ENCODE measurements around the gene BLTP2. TPM values are rescaled to one million over a fixed set of nuclear protein-coding genes. Genes with fewer than 3 reads are reported as not detected.

Gene BLTP2
- total and polyA plus RNA-seq, 2 of the 13 experiments (the other 11 are each of a cell fraction or from before 2014, with no cell fraction given) = 66.7 to 80.9 TPM

DNA sequence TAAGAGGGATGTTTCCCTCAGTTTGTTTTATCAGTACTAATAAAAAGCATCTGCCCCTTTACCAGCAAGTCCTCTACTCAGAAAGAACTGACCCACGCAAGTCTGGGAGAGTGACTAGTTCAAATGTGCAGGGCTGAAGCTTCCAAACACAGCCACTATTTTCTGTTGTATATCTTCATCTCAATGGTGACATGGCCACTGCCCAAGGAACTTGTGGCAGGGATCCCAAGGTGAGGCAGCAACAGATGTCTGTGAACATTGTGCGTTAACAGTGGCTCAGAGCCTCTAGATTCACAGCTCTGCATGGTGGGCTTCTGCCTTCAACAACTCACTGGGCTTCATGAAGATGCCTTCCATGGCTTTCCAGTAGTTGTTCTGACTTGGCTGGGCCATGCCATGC, 3.7 kb upstream of the BLTP2 start:
- H3K27me3 ChIP-seq (ENCODE audit: control insufficient read depth in 1 of 2, insufficient read depth in 2 of 2, low read length in 2 of 2) = no peaks in the 10 kb centered on the region; a peak in 1 of 5 replicates
- 92% methylated on average over 2 of the region's 2 CpGs for WGBS (ENCODE audit: low lambda C conversion rate)
- no peak overlapping the region for H3K9ac ChIP-seq (ENCODE audit: insufficient read depth, low read depth, low read length)
- no peaks in the 10 kb centered on the region for H4K20me1 ChIP-seq (ENCODE audit: insufficient read depth, low read length)
- H3K79me2 ChIP-seq (ENCODE audit: insufficient read depth, low read length) = peaks cover 9% of the 10 kb centered on the region
- FAIRE-seq (no peak), DNase-seq (ENCODE audit: low spot score) (no peak), ATAC-seq (no peak)
- no peak for TF ChIP-seq PHB2 (IDR thresholded peaks at IDR 0.05; ENCODE audit: partially characterized antibody)
- TF ChIP-seq, protein P1, sequence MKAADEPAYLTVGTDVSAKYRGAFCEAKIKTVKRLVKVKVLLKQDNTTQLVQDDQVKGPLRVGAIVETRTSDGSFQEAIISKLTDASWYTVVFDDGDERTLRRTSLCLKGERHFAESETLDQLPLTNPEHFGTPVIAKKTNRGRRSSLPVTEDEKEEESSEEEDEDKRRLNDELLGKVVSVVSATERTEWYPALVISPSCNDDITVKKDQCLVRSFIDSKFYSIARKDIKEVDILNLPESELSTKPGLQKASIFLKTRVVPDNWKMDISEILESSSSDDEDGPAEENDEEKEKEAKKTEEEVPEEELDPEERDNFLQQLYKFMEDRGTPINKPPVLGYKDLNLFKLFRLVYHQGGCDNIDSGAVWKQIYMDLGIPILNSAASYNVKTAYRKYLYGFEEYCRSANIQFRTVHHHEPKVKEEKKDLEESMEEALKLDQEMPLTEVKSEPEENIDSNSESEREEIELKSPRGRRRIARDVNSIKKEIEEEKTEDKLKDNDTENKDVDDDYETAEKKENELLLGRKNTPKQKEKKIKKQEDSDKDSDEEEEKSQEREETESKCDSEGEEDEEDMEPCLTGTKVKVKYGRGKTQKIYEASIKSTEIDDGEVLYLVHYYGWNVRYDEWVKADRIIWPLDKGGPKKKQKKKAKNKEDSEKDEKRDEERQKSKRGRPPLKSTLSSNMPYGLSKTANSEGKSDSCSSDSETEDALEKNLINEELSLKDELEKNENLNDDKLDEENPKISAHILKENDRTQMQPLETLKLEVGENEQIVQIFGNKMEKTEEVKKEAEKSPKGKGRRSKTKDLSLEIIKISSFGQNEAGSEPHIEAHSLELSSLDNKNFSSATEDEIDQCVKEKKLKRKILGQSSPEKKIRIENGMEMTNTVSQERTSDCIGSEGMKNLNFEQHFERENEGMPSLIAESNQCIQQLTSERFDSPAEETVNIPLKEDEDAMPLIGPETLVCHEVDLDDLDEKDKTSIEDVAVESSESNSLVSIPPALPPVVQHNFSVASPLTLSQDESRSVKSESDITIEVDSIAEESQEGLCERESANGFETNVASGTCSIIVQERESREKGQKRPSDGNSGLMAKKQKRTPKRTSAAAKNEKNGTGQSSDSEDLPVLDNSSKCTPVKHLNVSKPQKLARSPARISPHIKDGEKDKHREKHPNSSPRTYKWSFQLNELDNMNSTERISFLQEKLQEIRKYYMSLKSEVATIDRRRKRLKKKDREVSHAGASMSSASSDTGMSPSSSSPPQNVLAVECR (CRISPR knock-in tag; IDR thresholded peaks at IDR 0.05; ENCODE audit: borderline replicate concordance) = no peak
- no peak for TF ChIP-seq ZSCAN12 (CRISPR knock-in tag; IDR thresholded peaks at IDR 0.05)
- TF ChIP-seq MAFK (conservative IDR thresholded peaks at IDR 0.05 in 1 of 2, IDR thresholded peaks at IDR 0.05 in 1 of 2; ENCODE audit: low read length in 2 of 2) = no peak
- no peak for TF ChIP-seq ZNF7 (CRISPR knock-in tag; IDR thresholded peaks at IDR 0.05)
- TF ChIP-seq ARHGAP35 (CRISPR knock-in tag; IDR thresholded peaks at IDR 0.05; ENCODE audit: borderline replicate concordance) = no peak
- TF ChIP-seq SMARCC2 (IDR thresholded peaks at IDR 0.05) = no peak
- TF ChIP-seq ZC3H13 (CRISPR knock-in tag; IDR thresholded peaks at IDR 0.05) = no peak
- TF ChIP-seq REL (CRISPR knock-in tag; conservative IDR thresholded peaks at IDR 0.05) = no peak
- TF ChIP-seq ZNF878 (CRISPR knock-in tag; IDR thresholded peaks at IDR 0.05) = no peak
- TF ChIP-seq TBX2 (CRISPR knock-in tag; IDR thresholded peaks at IDR 0.05; ENCODE audit: borderline replicate concordance) = no peak
- TF ChIP-seq JDP2 (CRISPR knock-in tag; IDR thresholded peaks at IDR 0.05; ENCODE audit: borderline replicate concordance) = no peak
- no peak for TF ChIP-seq KDM4B (CRISPR knock-in tag; IDR thresholded peaks at IDR 0.05)
- TF ChIP-seq NFRKB (IDR thresholded peaks at IDR 0.05) = no peak
- no peak for TF ChIP-seq TSC22D2 (CRISPR knock-in tag; IDR thresholded peaks at IDR 0.05; ENCODE audit: borderline replicate concordance)
- no peak for TF ChIP-seq MED13 (CRISPR knock-in tag; IDR thresholded peaks at IDR 0.05)
- TF ChIP-seq FOXM1 (CRISPR knock-in tag; IDR thresholded peaks at IDR 0.05) = no peak
- in situ Hi-C loops (cut with HindIII; ENCODE audit: extremely low pct_ligation_motif_present, low pct_unique_long_range_greater_than_20kb) = loop anchor here (5.0 to 25.0 kb wide), 2 partner anchors 69 to 239 kb away; partner anchors contain the start of genes FLOT2, RAB34 and RPL23A
- no peak overlapping the region for H3K4me2 ChIP-seq (ENCODE audit: low read depth, low read length)
- no peak overlapping the region for H3K27ac ChIP-seq (ENCODE audit: extremely low read length, insufficient read depth, low read length)
- ChIA-PET POLR2A (interaction anchor here (0.6 to 1.4 kb wide), 3 partner anchors 13 to 71 kb away, joined by 3 to 9 read pairs (median 3); partner anchors contain the start of genes PROCA1, RPL23A, SDF2 and SUPT6H), CTCF (ENCODE audit: low intra/inter-chr PET ratio, low total read pairs) (no interaction called here)
- H3K4me1 ChIP-seq (ENCODE audit: insufficient read depth, low read length) = peaks cover 27% of the 10 kb centered on the region
- intact Hi-C loops (cut with micrococcal nuclease; ENCODE audit: unreplicated experiment) = loop anchor here (5.0 kb wide), 1 partner anchor 74 kb away; no protein-coding TSS in a partner anchor
- H3K9me3 ChIP-seq (ENCODE audit: low read length) = no peaks in the 10 kb centered on the region
- H2AFZ ChIP-seq (ENCODE audit: low read length) = no peak overlapping the region
- no peak overlapping the region for H3K4me3 ChIP-seq (replicated peaks in 1 of 3; ENCODE audit: insufficient read depth in 1 of 3, low read depth in 2 of 3, low read length in 3 of 3)
- BruUV-seq (replicated peaks) = no TSS peak
- peaks cover 2 to 16% of the 10 kb centered on the region in 2 experiments; a peak in 2 of 5 replicates for H3K36me3 ChIP-seq (replicated peaks in 1 of 2; ENCODE audit: control insufficient read depth in 1 of 2, insufficient read depth in 2 of 2, low read length in 2 of 2)
